Tibial nerve (tissue), 4 donors: ENCODE data around the gene ZNF366.

ENCODE experiments used
- CTCF ChIP-seq, 5 experiments: fragments of 200-600 bp in 3 of 5; fragments of 450-650 bp in 2 of 5; sonication (generic) in 3 of 5; IDR thresholded peaks; one replicate each; pipeline ENCODE4 v1.5.1; 2016 to 2019; ENCODE audit warnings: antibody characterized with exemption in 5 of 5, mild to moderate bottlenecking in 3 of 5, moderate library complexity in 2 of 5
- EP300 ChIP-seq, 2 donors: sonication (generic); formaldehyde crosslinking; IDR thresholded peaks; one replicate each; pipeline ENCODE4 v1.6.1; 2017; ENCODE audit warnings: antibody characterized with exemption in 2 of 2, mild to moderate bottlenecking in 1 of 2
- POLR2A ChIP-seq, 2 donors: fragments of 450-650 bp; IDR thresholded peaks; one replicate each; pipeline ENCODE4 v1.6.1; 2017; ENCODE audit warnings: antibody characterized with exemption in 2 of 2, mild to moderate bottlenecking in 2 of 2, moderate library complexity in 2 of 2

- TF ChIP-seq EP300 (IDR thresholded peaks at IDR 0.05) (no peak), CTCF (IDR thresholded peaks at IDR 0.05) (no peak), POLR2A (IDR thresholded peaks at IDR 0.05) (no peak)
These were observed 33.7 kb upstream of the ZNF366 start for GRCh38 chr5:72540759-72541438.
